Natural killer cell (primary cell): Measurements from ENCODE around the gene HOXC9. TPM values are rescaled to one million over a fixed set of nuclear protein-coding genes. Genes with fewer than 3 reads are reported as not detected.
"Not testable (repeated sequence)": the region's sequence is repeated elsewhere in the genome, so short reads cannot be mapped to it uniquely, and the experiment has no call there.

Experiments used
- ATAC-seq, 3 donors: fragments of 150-1000 bp in 2 of 3; fragments of 200-7000 bp in 1 of 3; cut with Tn5 transposase; 1 replicate in 1 of 3; 2 replicates in 2 of 3; pipeline ENCODE4 v1.10.0; 2021; ENCODE audit warnings: mild to moderate bottlenecking in 2 of 3, moderate library complexity in 2 of 3
- DNase-seq, 2 donors: peaks; one replicate each; pipeline versions ENCODE4 v3.0.0 to v3.0.0-alpha.2; 2013 to 2021; ENCODE audit warnings: mixed read lengths in 1 of 2
- H3K27ac ChIP-seq: one replicate; pipeline ENCODE4 v1.5.1; 2013; ENCODE audit warnings: mild to moderate bottlenecking, low read length
- H3K27me3 ChIP-seq: one replicate; pipeline ENCODE4 v1.6.1; 2013; ENCODE audit warnings: low read length; ENCODE audit not compliant: control insufficient read depth, insufficient read depth
- H3K36me3 ChIP-seq: one replicate; pipeline ENCODE4 v1.6.1; 2013; ENCODE audit warnings: low read length; ENCODE audit not compliant: control insufficient read depth, insufficient read depth
- H3K4me1 ChIP-seq: one replicate; pipeline ENCODE4 v1.6.1; 2013; ENCODE audit warnings: low read length; ENCODE audit not compliant: control insufficient read depth, insufficient read depth
- H3K4me3 ChIP-seq: one replicate; pipeline ENCODE4 v1.5.1; 2013; ENCODE audit warnings: low read length
- H3K9me3 ChIP-seq: one replicate; pipeline ENCODE4 v1.6.1; 2013; ENCODE audit warnings: low read length; ENCODE audit not compliant: control insufficient read depth, insufficient read depth
- H3K27ac Mint-ChIP-seq, 2 donors: one replicate each; pipeline ENCODE4 v1.8.0; 2022; ENCODE audit warnings: mild to moderate bottlenecking in 2 of 2, mixed read lengths in 2 of 2, moderate library complexity in 1 of 2
- H3K27me3 Mint-ChIP-seq, 2 donors: one replicate each; pipeline ENCODE4 v1.8.0; 2022; ENCODE audit warnings: low read depth in 2 of 2, mixed read lengths in 2 of 2
- H3K36me3 Mint-ChIP-seq: one replicate; pipeline ENCODE4 v1.8.0; 2022; ENCODE audit warnings: mixed read lengths
- H3K4me1 Mint-ChIP-seq, 2 donors: one replicate each; pipeline ENCODE4 v1.8.0; 2022; ENCODE audit warnings: mixed read lengths in 2 of 2
- H3K4me3 Mint-ChIP-seq: one replicate; pipeline ENCODE4 v1.8.0; 2022; ENCODE audit warnings: mild to moderate bottlenecking, moderate library complexity, mixed read lengths
- H3K9me3 Mint-ChIP-seq, 2 donors: one replicate each; pipeline ENCODE4 v1.8.0; 2022; ENCODE audit warnings: mixed read lengths in 2 of 2
- WGBS: methylation state at CpG from one replicate; pipeline ENCODE4 v1.1.7; 2013; ENCODE audit warnings: missing lambda C conversion rate; ENCODE audit not compliant: insufficient coverage; 5-methylcytosine and 5-hydroxymethylcytosine counted together
- intact Hi-C: fragments of 100-400 bp; cut with micrococcal nuclease; formaldehyde crosslinking; loops from one replicate; pipeline ENCODE4 v1.14.2; 2022
- total RNA-seq, 4 donors: library from RNA; stranded (reverse); fragments of 120-200 nt in 1 of 4; gene quantifications; one replicate each; pipeline versions ENCODE4 v1.2.3 to v1.2.4, GENCODE V29; 2013 to 2022
- TF ChIP-seq, protein P1 (sequence below): fragments of 200-600 bp; IDR thresholded peaks from one replicate; pipeline ENCODE4 v1.8.0; 2022; ENCODE audit warnings: antibody characterized with exemption

The HOXC9 gene
- total RNA-seq, 3 donors from 2014 or later (not counting 1 experiment from before 2014, with no cell fraction given): not detected

DNA sequence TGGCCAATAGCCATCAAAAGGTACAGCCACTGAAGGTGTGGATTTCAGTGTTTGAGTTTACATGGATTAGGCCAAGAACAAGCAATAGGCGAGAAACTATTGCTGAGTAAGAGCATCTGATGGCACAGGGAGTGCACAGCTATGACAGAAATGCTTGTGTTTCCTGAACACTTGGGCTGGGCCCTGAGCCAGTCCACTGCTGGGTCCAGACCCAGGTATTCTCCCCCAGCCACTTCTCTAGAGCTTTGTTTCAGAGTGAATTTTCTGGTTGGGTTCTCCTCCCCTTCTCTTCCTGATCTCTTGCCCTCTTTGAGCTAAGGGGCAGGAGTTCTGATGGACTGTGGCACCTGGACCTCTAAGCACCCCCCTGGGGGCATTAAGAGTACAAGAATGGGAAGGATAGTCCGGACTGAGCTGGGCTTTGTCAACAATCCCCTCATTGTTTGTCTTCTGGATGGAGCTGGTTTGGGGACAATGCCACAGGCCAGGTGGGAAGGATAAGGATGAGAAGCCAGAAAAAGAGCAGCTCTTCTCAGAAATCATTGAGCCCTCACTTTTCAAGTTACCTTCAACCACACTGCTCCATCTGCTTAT, 41.2 kb downstream of the HOXC9 start:
- peaks cover 77% of the 10 kb centered on the region for H3K27me3 ChIP-seq
- Mint-ChIP-seq H3K9me3 (no peaks in the 10 kb centered on the region), H3K4me1 (no peaks in the 10 kb centered on the region), H3K36me3 (no peaks in the 10 kb centered on the region), H3K27ac (no peak overlapping the region), H3K27me3 (peaks cover 88% of the 10 kb centered on the region in 2 donors), H3K4me3 (no peak overlapping the region)
- no peak for DNase-seq
- TF ChIP-seq, protein P1, sequence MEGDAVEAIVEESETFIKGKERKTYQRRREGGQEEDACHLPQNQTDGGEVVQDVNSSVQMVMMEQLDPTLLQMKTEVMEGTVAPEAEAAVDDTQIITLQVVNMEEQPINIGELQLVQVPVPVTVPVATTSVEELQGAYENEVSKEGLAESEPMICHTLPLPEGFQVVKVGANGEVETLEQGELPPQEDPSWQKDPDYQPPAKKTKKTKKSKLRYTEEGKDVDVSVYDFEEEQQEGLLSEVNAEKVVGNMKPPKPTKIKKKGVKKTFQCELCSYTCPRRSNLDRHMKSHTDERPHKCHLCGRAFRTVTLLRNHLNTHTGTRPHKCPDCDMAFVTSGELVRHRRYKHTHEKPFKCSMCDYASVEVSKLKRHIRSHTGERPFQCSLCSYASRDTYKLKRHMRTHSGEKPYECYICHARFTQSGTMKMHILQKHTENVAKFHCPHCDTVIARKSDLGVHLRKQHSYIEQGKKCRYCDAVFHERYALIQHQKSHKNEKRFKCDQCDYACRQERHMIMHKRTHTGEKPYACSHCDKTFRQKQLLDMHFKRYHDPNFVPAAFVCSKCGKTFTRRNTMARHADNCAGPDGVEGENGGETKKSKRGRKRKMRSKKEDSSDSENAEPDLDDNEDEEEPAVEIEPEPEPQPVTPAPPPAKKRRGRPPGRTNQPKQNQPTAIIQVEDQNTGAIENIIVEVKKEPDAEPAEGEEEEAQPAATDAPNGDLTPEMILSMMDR: no peak
- no peak overlapping the region for H3K4me3 ChIP-seq
- no peaks in the 10 kb centered on the region for H3K9me3 ChIP-seq
- no peaks in the 10 kb centered on the region for H3K36me3 ChIP-seq
- ATAC-seq: no peak
- no peak overlapping the region for H3K27ac ChIP-seq
- intact Hi-C loops: no loop called here
- WGBS: 64% methylated on average over 2 of the region's 2 CpGs
- H3K4me1 ChIP-seq: peaks cover 4% of the 10 kb centered on the region

DNA sequence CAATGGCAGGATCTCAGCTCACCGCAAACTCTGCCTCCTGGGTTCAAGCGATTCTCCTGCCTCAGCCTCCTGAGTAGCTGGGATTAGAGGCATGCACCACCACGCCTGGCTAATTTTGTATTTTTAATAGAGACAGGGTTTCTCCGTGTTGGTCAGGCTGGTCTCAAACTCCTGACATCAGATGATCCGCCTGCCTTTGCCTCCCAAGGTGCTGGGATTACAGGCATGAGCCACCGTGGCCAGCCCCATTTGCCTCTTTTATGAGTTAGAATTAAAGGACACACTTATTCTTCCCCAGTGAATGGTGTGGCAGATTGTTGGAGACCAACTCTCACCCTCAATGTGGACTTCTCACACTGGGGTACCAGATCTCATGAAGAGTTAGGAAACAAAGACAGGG, 42.1 kb downstream of the HOXC9 start:
- ATAC-seq, H3K4me1 ChIP-seq, H3K9me3 Mint-ChIP-seq, H3K9me3 ChIP-seq, H3K36me3 ChIP-seq, H3K4me1 Mint-ChIP-seq, H3K27ac ChIP-seq, H3K4me3 ChIP-seq, DNase-seq, H3K27ac Mint-ChIP-seq, H3K36me3 Mint-ChIP-seq, intact Hi-C loops, H3K4me3 Mint-ChIP-seq: not testable (repeated sequence)
- H3K27me3 Mint-ChIP-seq: peaks cover 90 to 92% of the 10 kb centered on the region in 2 donors
- 78% methylated on average over 6 of the region's 6 CpGs for WGBS
- peaks cover 77% of the 10 kb centered on the region for H3K27me3 ChIP-seq

DNA sequence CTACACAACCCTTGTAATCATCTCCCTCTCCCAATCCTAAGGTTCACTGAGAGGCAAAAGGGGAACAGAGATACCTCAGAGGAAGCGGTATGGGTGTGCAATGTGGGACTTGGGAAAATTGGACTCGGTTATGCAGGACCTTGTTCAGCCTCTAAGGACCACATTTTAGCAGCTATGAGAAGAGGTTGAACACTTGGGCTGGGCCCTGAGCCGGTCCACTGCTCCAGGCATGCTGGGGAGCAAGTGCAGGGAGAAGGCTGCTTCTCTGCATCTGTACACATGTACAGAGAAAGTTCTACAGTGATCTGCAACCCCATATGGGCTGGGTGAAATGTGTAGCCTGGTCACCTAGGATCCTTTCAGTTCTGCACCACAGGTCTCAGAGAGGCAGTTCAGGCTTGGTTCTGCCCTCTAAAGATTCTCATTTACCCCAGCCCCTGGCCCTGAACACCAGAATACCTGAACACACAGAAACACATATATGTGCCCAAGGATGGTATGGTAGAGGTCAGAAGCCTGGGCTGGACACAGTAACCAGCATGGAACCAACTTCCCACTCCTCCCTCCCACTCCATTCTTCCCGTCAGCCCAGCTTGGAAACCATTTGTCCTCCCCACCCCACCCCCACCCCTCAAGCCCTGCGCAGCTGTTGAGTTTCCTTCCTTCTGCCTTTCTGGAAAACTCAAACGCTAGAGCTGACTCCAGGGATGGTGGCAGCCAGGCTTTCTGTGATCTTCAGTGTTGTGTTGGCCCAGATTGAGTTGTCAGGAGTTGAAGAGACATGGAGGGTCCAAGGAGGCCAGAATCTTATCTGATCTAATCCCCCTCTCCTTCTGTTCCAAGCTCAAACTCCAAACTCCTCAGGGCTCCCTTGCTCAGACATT, 43.3 kb downstream of the HOXC9 start:
- Mint-ChIP-seq H3K36me3 (no peaks in the 10 kb centered on the region), H3K9me3 (no peaks in the 10 kb centered on the region), H3K4me1 (peaks cover 0 to 11% of the 10 kb centered on the region in 2 donors), H3K27ac (no peak overlapping the region), H3K27me3 (peaks cover 90 to 91% of the 10 kb centered on the region in 2 donors), H3K4me3 (no peak overlapping the region)
- Histone ChIP-seq H3K4me3 (no peak overlapping the region), H3K4me1 (peaks cover 14% of the 10 kb centered on the region), H3K9me3 (no peaks in the 10 kb centered on the region), H3K27me3 (peaks cover 79% of the 10 kb centered on the region), H3K27ac (no peak overlapping the region), H3K36me3 (no peaks in the 10 kb centered on the region)
- TF ChIP-seq, protein P1: no peak
- 35% methylated on average over 6 of the region's 6 CpGs for WGBS
- intact Hi-C loops: no loop called here
- DNase-seq (no peak), ATAC-seq (no peak)

DNA sequence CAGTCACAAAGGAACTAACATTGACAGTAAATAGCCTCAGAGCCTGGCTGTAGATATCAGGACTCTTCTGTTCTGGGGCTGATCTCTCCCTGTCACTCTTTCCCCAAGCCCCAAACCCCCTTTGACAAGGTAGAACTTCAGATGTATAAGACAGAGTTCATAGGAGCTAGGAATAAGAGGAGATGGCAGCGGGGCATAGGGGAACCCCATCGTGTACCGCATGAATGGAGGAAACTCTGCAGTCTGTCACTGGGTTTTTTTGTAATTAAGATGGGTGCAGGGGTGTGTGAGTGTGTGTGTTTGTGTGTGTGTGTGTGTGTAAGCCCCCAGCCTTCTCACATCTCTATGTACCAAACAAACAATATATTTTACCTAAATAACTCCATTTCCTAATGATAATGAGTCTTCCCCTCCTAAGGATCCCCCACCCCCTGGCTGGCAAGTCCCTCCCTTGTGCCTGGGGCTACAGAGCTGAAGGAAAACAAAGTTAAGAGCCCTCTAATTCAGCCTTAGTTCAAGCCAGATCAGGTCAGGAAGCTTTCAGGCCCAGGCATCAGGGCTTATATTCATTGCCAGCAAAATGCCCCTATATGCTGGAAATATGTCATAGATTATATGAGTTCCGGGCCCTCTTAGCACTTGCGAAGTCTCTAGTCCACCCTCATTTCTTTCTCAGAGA, 44.6 kb downstream of the HOXC9 start:
- ATAC-seq (no peak), DNase-seq (no peak)
- Mint-ChIP-seq H3K4me1 (peaks cover 0 to 11% of the 10 kb centered on the region in 2 donors), H3K9me3 (no peaks in the 10 kb centered on the region), H3K27me3 (peaks cover 90 to 92% of the 10 kb centered on the region in 2 donors), H3K36me3 (no peaks in the 10 kb centered on the region), H3K27ac (no peak overlapping the region), H3K4me3 (no peak overlapping the region)
- H3K4me1 ChIP-seq: peaks cover 14% of the 10 kb centered on the region
- H3K27me3 ChIP-seq: peaks cover 80% of the 10 kb centered on the region
- TF ChIP-seq, protein P1: no peak
- whole genome bisulfite sequencing: 35% methylated on average over 5 of the region's 5 CpGs
- no peak overlapping the region for H3K27ac ChIP-seq
- H3K36me3 ChIP-seq: no peaks in the 10 kb centered on the region
- intact Hi-C loops: no loop called here
- H3K9me3 ChIP-seq: no peaks in the 10 kb centered on the region
- H3K4me3 ChIP-seq: no peak overlapping the region
